ENCODE results near the gene COL27A1. TPM values are rescaled to one million over a fixed set of nuclear protein-coding genes. Genes with fewer than 3 reads are reported as not detected.

COL27A1 gene
- total RNA-seq, 2 experiments from 2014 or later = 0.15 to 0.30 TPM

GRCh38 chr9:114351932-114352331 lies 196.6 kb downstream of the COL27A1 start:
- no peak overlapping the region for H3K27ac Mint-ChIP-seq
- peaks cover 68% of the 10 kb centered on the region for H3K36me3 Mint-ChIP-seq
- CTCF ChIA-PET = interaction anchor here (0.6 to 1.2 kb wide), 3 partner anchors 11 to 36 kb away, joined by 3 read pairs; partner anchors contain the start of gene AKNA
- no peaks in the 10 kb centered on the region for H3K9me3 Mint-ChIP-seq (ENCODE audit: low read depth)
- H3K27me3 Mint-ChIP-seq = no peaks in the 10 kb centered on the region
- peaks cover 56% of the 10 kb centered on the region for H3K4me1 Mint-ChIP-seq
- no peak overlapping the region for H3K4me3 Mint-ChIP-seq
- DNase-seq (no peak), ATAC-seq (no peak)

GRCh38 chr9:114355821-114356220 lies 200.5 kb downstream of the COL27A1 start:
- peaks cover 46% of the 10 kb centered on the region for H3K4me1 Mint-ChIP-seq

GRCh38 chr9:114356792-114357191 lies 201.5 kb downstream of the COL27A1 start:
- no peak overlapping the region for H3K4me3 Mint-ChIP-seq
- H3K27ac Mint-ChIP-seq = peak overlapping the region; percentile 47
- DNase-seq (no peak), ATAC-seq (no peak)
- no peaks in the 10 kb centered on the region for H3K9me3 Mint-ChIP-seq (ENCODE audit: low read depth)
- H3K27me3 Mint-ChIP-seq = no peaks in the 10 kb centered on the region
- peaks cover 72% of the 10 kb centered on the region for H3K36me3 Mint-ChIP-seq
- H3K4me1 Mint-ChIP-seq = peaks cover 49% of the 10 kb centered on the region
- CTCF ChIA-PET = interaction anchor here (0.9 to 1.6 kb wide), 4 partner anchors 9 to 18 kb away, joined by 3 to 5 read pairs (median 4); no protein-coding TSS in a partner anchor

More at GRCh38 chr9:114355821-114356220, 200.5 kb downstream of the COL27A1 start:
- Mint-ChIP-seq H3K27ac (peak overlapping the region; percentile 7), H3K4me3 (no peak overlapping the region), H3K9me3 (ENCODE audit: low read depth) (no peaks in the 10 kb centered on the region), H3K27me3 (no peaks in the 10 kb centered on the region), H3K36me3 (peaks cover 68% of the 10 kb centered on the region)
- CTCF ChIA-PET = interaction anchor here (0.9 to 1.6 kb wide), 6 partner anchors 8 to 41 kb away, joined by 3 to 5 read pairs (median 3); no protein-coding TSS in a partner anchor
- ATAC-seq (no peak), DNase-seq (no peak)

- peak overlapping the region; percentile 64 for H3K27ac Mint-ChIP-seq
- peaks cover 74% of the 10 kb centered on the region for H3K36me3 Mint-ChIP-seq
- H3K4me3 Mint-ChIP-seq = no peak overlapping the region
- no peaks in the 10 kb centered on the region for H3K9me3 Mint-ChIP-seq (ENCODE audit: low read depth)
- DNase-seq (no peak), ATAC-seq (no peak)
- H3K4me1 Mint-ChIP-seq = peaks cover 49% of the 10 kb centered on the region
- H3K27me3 Mint-ChIP-seq = no peaks in the 10 kb centered on the region
- CTCF ChIA-PET = no interaction called here
Observed at GRCh38 chr9:114357360-114357759, 202.0 kb downstream of the COL27A1 start.

GRCh38 chr9:114357911-114358328 lies 202.6 kb downstream of the COL27A1 start:
- Mint-ChIP-seq H3K4me1 (peaks cover 50% of the 10 kb centered on the region), H3K9me3 (ENCODE audit: low read depth) (no peaks in the 10 kb centered on the region), H3K27ac (no peak overlapping the region), H3K36me3 (peaks cover 76% of the 10 kb centered on the region), H3K27me3 (no peaks in the 10 kb centered on the region), H3K4me3 (no peak overlapping the region)
- no peak for ATAC-seq
- CTCF ChIA-PET = interaction anchor here (1.5 kb wide), 1 partner anchor 26 kb away, joined by 3 read pairs; no protein-coding TSS in a partner anchor
- no peak for DNase-seq

- H3K4me1 Mint-ChIP-seq = peaks cover 65% of the 10 kb centered on the region
- peak overlapping the region; percentile 47 for H3K27ac Mint-ChIP-seq
- no peaks in the 10 kb centered on the region for H3K27me3 Mint-ChIP-seq
- no peak for DNase-seq
- H3K9me3 Mint-ChIP-seq (ENCODE audit: low read depth) = no peaks in the 10 kb centered on the region
- no peak overlapping the region for H3K4me3 Mint-ChIP-seq
- H3K36me3 Mint-ChIP-seq = peaks cover 88% of the 10 kb centered on the region
- CTCF ChIA-PET = interaction anchor here (1.4 kb wide), 1 partner anchor 26 kb away, joined by 3 read pairs; no protein-coding TSS in a partner anchor
- ATAC-seq = no peak
Observed at GRCh38 chr9:114359801-114360200, 204.5 kb downstream of the COL27A1 start.

GRCh38 chr9:114361542-114361941 lies 206.2 kb downstream of the COL27A1 start:
- H3K27me3 Mint-ChIP-seq = no peaks in the 10 kb centered on the region
- H3K36me3 Mint-ChIP-seq = peaks cover 89% of the 10 kb centered on the region
- H3K4me1 Mint-ChIP-seq = peaks cover 75% of the 10 kb centered on the region
- no peaks in the 10 kb centered on the region for H3K9me3 Mint-ChIP-seq (ENCODE audit: low read depth)
- CTCF ChIA-PET = no interaction called here
- peak overlapping the region; percentile 66 for H3K27ac Mint-ChIP-seq
- DNase-seq (no peak), ATAC-seq (no peak)
- H3K4me3 Mint-ChIP-seq = no peak overlapping the region

Small RNA genes within 50 kb of the gene (microRNA-seq; reads per million reads assigned to microRNA genes)
- 54.5 reads per million, percentile 58 among the genes with 10 or more reads in this experiment for gene MIR455

Other genes with a start within 250 kb of the COL27A1 start
- gene AMBP, start 77.2 kb upstream of the COL27A1 start, total RNA-seq = not detected
- gene KIF12, start 56.2 kb upstream of the COL27A1 start, total RNA-seq = not detected
- not detected for gene ORM1, start 167.6 kb downstream of the COL27A1 start, total RNA-seq
- gene ORM2, start 174.3 kb downstream of the COL27A1 start, total RNA-seq = not detected
- gene AKNA, start 232.4 kb downstream of the COL27A1 start, total RNA-seq = 100 to 1,000 TPM; 432 to 500 TPM

All from activated CD8-positive, alpha-beta memory T cell treated with anti-CD3 and anti-CD28 coated beads, Interleukin-2, amount 10 ng/mL, durations not matched to agents 7 days and 5 days (primary cell).